HepG2 (cell line): ENCODE measurements around the gene AFF1. TPM values are rescaled to one million over a fixed set of nuclear protein-coding genes. Genes with fewer than 3 reads are reported as not detected.
A peak's percentile ranks its signal among the peaks of the same experiment; 100 is the strongest.

Source experiments
- EHMT2 ChIP-seq: fragments of 200-600 bp; sonication (generic); IDR thresholded peaks from 2 replicates; pipeline ENCODE4 v1.7.0; 2017; ENCODE audit warnings: antibody characterized with exemption, low read depth, low read length, borderline replicate concordance
- ERF ChIP-seq: IDR thresholded peaks from 2 replicates; pipeline ENCODE4 v1.6.1; 2018; ENCODE audit warnings: missing biosample characterization, missing genetic modification reagents
- HOXA5 ChIP-seq: sonication (generic); formaldehyde crosslinking; IDR thresholded peaks from 2 replicates; pipeline ENCODE4 v1.4.0; 2020; ENCODE audit warnings: missing genetic modification reagents
- IRX3 ChIP-seq: sonication (generic); formaldehyde crosslinking; IDR thresholded peaks from 2 replicates; pipeline ENCODE4 v1.8.1; 2023; ENCODE audit warnings: mild to moderate bottlenecking, low read depth, missing genetic modification reagents, borderline replicate concordance
- SALL1 ChIP-seq: sonication (generic); formaldehyde crosslinking; IDR thresholded peaks from 2 replicates; pipeline ENCODE4 v1.8.0; 2022; ENCODE audit warnings: mild to moderate bottlenecking, missing genetic modification reagents
- ZNF577 ChIP-seq: sonication (generic); formaldehyde crosslinking; IDR thresholded peaks from 2 replicates; pipeline ENCODE4 v1.4.0; 2020; ENCODE audit warnings: mild to moderate bottlenecking, low read depth, missing genetic modification reagents, borderline replicate concordance
- ZSCAN25 ChIP-seq: sonication (generic); formaldehyde crosslinking; IDR thresholded peaks from 2 replicates; pipeline ENCODE4 v1.8.0; 2022; ENCODE audit warnings: mild to moderate bottlenecking, missing genetic modification reagents
- polyA plus RNA-seq, 8 experiments: library from polyadenylated mRNA; depleted of rRNA in 3 of 8; stranded (reverse) in 7 of 8; unstranded in 1 of 8; fragments of >200 nt; fragmentation: Illumina TruSeq in 4 of 8; extraction: Trizol in 4 of 8; gene quantifications; 2 replicates each; pipeline versions ENCODE4 v1.2.1 to v1.2.3, GENCODE V29; 2011 to 2016; ENCODE audit warnings: low read depth in 4 of 8, missing spikeins in 1 of 8, mixed read lengths in 1 of 8; ENCODE audit not compliant: insufficient read depth in 1 of 8
- total RNA-seq, 5 experiments: library from RNA; depleted of rRNA; stranded (reverse); fragments of >200 nt; fragmentation: Illumina TruSeq; extraction: Trizol; gene quantifications; 2 replicates each; pipeline ENCODE4 v1.2.3, GENCODE V29; 2016; ENCODE audit warnings: low read depth in 1 of 5
- TF ChIP-seq, protein P1 (sequence below): sonication (generic); formaldehyde crosslinking; IDR thresholded peaks from 2 replicates; pipeline ENCODE4; 2020; ENCODE audit warnings: missing genetic modification reagents, mild to moderate bottlenecking, borderline replicate concordance
- TF ChIP-seq, protein P2 (sequence below), 2 experiments: fragments of 450-650 bp in 1 of 2; sonication (generic) in 1 of 2; formaldehyde crosslinking in 1 of 2; IDR thresholded peaks; 2 replicates each; pipeline versions ENCODE4 v1.6.1 to v1.8.0; 2016 to 2022; ENCODE audit warnings: antibody characterized with exemption in 1 of 2, mild to moderate bottlenecking in 1 of 2, missing genetic modification reagents in 1 of 2
- TF ChIP-seq, protein P3 (sequence below): sonication (generic); formaldehyde crosslinking; IDR thresholded peaks from 2 replicates; pipeline ENCODE4 v1.4.0; 2020; ENCODE audit warnings: missing genetic modification reagents, borderline replicate concordance

Gene AFF1
- total and polyA plus RNA-seq, 2 of the 13 experiments (the other 11 are each of a cell fraction or from before 2014, with no cell fraction given) = 15.5 to 15.9 TPM

DNA sequence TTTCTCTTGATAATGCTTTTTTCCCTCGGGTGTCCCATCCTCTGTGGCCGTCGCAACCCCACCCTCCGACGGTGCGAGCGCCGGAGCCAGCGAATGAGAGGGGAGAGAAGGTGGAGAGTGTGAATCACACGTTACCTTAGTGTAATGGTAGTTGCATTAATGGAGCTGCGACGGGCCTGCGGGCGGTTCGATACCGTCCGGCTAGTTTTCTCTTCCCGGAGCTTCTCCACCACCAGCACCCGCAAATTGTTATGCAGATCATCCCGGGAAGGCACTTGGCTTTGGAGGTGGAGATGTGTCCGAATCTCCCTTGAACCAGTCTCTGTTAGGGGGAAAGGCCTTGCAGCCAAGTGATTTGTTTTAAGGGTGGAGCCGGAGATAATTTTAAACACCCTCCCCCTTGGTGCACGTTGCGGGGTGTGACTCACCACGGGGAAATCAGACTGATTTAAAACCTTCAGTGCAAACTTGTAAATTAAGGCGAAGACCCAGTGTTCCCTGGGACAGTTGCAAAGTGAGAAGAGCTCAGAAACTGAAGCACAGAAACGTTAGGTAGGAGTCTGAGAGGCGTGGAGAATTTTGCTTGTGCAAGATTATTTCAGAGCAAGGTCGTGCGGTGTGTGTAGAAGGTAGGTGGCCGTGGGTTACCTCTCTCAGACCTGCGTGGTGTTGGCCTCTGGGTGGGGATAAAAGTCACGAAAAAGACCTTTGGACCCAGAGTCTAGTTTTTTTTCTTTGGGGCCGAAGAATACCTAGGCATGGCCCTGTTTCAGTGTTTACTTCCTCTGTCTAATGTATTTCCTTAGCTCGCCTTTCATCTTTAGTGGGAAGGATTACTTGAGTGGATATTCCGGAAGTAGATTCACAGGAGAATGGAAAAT is 1.3 kb downstream of the AFF1 start (continued):
- 0 out of 2 replicates have a peak, but pooled peaks have one; percentile 32 for TF ChIP-seq HOXA5 (CRISPR knock-in tag)
- TF ChIP-seq EHMT2 = no peak
- TF ChIP-seq, protein P1, sequence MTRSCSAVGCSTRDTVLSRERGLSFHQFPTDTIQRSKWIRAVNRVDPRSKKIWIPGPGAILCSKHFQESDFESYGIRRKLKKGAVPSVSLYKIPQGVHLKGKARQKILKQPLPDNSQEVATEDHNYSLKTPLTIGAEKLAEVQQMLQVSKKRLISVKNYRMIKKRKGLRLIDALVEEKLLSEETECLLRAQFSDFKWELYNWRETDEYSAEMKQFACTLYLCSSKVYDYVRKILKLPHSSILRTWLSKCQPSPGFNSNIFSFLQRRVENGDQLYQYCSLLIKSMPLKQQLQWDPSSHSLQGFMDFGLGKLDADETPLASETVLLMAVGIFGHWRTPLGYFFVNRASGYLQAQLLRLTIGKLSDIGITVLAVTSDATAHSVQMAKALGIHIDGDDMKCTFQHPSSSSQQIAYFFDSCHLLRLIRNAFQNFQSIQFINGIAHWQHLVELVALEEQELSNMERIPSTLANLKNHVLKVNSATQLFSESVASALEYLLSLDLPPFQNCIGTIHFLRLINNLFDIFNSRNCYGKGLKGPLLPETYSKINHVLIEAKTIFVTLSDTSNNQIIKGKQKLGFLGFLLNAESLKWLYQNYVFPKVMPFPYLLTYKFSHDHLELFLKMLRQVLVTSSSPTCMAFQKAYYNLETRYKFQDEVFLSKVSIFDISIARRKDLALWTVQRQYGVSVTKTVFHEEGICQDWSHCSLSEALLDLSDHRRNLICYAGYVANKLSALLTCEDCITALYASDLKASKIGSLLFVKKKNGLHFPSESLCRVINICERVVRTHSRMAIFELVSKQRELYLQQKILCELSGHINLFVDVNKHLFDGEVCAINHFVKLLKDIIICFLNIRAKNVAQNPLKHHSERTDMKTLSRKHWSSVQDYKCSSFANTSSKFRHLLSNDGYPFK (CRISPR knock-in tag) = no peak
- peak; percentile 74 for TF ChIP-seq SALL1 (CRISPR knock-in tag)
- TF ChIP-seq, protein P2, sequence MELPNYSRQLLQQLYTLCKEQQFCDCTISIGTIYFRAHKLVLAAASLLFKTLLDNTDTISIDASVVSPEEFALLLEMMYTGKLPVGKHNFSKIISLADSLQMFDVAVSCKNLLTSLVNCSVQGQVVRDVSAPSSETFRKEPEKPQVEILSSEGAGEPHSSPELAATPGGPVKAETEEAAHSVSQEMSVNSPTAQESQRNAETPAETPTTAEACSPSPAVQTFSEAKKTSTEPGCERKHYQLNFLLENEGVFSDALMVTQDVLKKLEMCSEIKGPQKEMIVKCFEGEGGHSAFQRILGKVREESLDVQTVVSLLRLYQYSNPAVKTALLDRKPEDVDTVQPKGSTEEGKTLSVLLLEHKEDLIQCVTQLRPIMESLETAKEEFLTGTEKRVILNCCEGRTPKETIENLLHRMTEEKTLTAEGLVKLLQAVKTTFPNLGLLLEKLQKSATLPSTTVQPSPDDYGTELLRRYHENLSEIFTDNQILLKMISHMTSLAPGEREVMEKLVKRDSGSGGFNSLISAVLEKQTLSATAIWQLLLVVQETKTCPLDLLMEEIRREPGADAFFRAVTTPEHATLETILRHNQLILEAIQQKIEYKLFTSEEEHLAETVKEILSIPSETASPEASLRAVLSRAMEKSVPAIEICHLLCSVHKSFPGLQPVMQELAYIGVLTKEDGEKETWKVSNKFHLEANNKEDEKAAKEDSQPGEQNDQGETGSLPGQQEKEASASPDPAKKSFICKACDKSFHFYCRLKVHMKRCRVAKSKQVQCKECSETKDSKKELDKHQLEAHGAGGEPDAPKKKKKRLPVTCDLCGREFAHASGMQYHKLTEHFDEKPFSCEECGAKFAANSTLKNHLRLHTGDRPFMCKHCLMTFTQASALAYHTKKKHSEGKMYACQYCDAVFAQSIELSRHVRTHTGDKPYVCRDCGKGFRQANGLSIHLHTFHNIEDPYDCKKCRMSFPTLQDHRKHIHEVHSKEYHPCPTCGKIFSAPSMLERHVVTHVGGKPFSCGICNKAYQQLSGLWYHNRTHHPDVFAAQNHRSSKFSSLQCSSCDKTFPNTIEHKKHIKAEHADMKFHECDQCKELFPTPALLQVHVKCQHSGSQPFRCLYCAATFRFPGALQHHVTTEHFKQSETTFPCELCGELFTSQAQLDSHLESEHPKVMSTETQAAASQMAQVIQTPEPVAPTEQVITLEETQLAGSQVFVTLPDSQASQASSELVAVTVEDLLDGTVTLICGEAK (IDR thresholded peaks at IDR 0.05) = no peak
- TF ChIP-seq, protein P2 (CRISPR knock-in tag; IDR thresholded peaks at IDR 0.05) = 0 out of 2 replicates have a peak, but pooled peaks have one; percentile 40
- TF ChIP-seq, protein P3, sequence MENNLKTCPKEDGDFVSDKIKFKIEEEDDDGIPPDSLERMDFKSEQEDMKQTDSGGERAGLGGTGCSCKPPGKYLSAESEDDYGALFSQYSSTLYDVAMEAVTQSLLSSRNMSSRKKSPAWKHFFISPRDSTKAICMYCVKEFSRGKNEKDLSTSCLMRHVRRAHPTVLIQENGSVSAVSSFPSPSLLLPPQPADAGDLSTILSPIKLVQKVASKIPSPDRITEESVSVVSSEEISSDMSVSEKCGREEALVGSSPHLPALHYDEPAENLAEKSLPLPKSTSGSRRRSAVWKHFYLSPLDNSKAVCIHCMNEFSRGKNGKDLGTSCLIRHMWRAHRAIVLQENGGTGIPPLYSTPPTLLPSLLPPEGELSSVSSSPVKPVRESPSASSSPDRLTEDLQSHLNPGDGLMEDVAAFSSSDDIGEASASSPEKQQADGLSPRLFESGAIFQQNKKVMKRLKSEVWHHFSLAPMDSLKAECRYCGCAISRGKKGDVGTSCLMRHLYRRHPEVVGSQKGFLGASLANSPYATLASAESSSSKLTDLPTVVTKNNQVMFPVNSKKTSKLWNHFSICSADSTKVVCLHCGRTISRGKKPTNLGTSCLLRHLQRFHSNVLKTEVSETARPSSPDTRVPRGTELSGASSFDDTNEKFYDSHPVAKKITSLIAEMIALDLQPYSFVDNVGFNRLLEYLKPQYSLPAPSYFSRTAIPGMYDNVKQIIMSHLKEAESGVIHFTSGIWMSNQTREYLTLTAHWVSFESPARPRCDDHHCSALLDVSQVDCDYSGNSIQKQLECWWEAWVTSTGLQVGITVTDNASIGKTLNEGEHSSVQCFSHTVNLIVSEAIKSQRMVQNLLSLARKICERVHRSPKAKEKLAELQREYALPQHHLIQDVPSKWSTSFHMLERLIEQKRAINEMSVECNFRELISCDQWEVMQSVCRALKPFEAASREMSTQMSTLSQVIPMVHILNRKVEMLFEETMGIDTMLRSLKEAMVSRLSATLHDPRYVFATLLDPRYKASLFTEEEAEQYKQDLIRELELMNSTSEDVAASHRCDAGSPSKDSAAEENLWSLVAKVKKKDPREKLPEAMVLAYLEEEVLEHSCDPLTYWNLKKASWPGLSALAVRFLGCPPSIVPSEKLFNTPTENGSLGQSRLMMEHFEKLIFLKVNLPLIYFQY (CRISPR knock-in tag) = no peak
- TF ChIP-seq IRX3 (CRISPR knock-in tag) = no peak
- no peak for TF ChIP-seq ZSCAN25
- TF ChIP-seq ERF (CRISPR knock-in tag) = peak; percentile 28; the same call in 1 of the 2 replicates
- no peak for TF ChIP-seq ZNF577 (CRISPR knock-in tag)
